ENCODE data around the gene RAPGEF6.
A peak's percentile ranks its signal among the peaks of the same experiment; 100 is the strongest.

DNA sequence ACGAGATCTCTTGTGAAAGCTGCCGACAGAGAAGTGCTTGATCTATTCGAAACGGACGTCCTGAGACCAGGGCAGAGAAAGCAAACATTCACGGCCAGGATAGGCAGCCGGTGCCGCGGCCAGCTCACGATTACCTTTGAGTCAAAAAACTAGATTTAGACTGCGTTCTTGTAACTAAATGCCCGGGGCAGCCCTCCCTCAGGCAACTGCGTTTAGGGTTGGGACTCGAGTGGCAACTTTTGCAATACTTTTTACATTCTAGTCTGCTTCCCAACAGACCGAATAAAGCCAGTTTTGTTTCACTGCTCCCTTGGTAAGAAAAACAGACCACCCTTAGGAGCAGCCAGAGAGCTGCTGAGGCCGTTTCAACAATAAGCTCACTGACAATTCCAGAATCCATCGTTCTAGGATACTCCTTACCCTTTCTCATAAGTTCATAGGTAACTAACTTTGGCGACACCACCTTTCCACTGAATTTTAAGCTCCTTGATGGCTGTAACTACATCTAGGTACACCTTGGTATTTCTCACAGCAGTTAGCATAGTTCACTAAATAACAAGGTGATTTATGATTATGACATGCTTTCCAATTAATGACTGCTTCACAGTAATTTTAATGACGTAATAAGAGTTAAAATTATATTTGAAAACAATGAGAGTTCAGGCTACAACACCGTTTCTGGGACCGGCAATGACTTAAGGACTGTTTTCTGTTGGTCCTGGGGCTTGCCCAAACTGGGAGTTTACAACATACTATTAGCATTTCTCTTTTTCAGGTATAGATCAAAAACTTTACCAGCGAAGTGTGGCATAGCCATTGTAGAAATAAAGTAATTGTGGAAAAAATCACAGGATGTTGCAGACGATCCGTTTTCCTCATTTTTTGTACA lies 899 bp upstream of the RAPGEF6 start:
- TF ChIP-seq RARB (CRISPR knock-in tag; IDR thresholded peaks at IDR 0.05) (no peak), TOX (CRISPR knock-in tag; IDR thresholded peaks at IDR 0.05; ENCODE audit: borderline replicate concordance) (no peak), ARNTL (CRISPR knock-in tag; IDR thresholded peaks at IDR 0.05; ENCODE audit: borderline replicate concordance, low read depth) (no peak), ZFP3 (CRISPR knock-in tag; IDR thresholded peaks at IDR 0.05) (no peak), ISL1 (CRISPR knock-in tag; IDR thresholded peaks at IDR 0.05) (no peak), ZC3H10 (CRISPR knock-in tag; IDR thresholded peaks at IDR 0.05) (0 out of 2 replicates have a peak, but pooled peaks have one; percentile 13), CSDC2 (CRISPR knock-in tag; IDR thresholded peaks at IDR 0.05) (no peak), OSR1 (CRISPR knock-in tag; IDR thresholded peaks at IDR 0.05) (no peak), ZFP30 (CRISPR knock-in tag; IDR thresholded peaks at IDR 0.05) (no peak)
- TF ChIP-seq, protein P1, sequence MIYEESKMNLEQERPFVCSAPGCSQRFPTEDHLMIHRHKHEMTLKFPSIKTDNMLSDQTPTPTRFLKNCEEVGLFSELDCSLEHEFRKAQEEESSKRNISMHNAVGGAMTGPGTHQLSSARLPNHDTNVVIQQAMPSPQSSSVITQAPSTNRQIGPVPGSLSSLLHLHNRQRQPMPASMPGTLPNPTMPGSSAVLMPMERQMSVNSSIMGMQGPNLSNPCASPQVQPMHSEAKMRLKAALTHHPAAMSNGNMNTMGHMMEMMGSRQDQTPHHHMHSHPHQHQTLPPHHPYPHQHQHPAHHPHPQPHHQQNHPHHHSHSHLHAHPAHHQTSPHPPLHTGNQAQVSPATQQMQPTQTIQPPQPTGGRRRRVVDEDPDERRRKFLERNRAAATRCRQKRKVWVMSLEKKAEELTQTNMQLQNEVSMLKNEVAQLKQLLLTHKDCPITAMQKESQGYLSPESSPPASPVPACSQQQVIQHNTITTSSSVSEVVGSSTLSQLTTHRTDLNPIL (CRISPR knock-in tag; IDR thresholded peaks at IDR 0.05; ENCODE audit: low read depth) = no peak
- TF ChIP-seq, protein P2, sequence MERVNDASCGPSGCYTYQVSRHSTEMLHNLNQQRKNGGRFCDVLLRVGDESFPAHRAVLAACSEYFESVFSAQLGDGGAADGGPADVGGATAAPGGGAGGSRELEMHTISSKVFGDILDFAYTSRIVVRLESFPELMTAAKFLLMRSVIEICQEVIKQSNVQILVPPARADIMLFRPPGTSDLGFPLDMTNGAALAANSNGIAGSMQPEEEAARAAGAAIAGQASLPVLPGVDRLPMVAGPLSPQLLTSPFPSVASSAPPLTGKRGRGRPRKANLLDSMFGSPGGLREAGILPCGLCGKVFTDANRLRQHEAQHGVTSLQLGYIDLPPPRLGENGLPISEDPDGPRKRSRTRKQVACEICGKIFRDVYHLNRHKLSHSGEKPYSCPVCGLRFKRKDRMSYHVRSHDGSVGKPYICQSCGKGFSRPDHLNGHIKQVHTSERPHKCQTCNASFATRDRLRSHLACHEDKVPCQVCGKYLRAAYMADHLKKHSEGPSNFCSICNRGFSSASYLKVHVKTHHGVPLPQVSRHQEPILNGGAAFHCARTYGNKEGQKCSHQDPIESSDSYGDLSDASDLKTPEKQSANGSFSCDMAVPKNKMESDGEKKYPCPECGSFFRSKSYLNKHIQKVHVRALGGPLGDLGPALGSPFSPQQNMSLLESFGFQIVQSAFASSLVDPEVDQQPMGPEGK (CRISPR knock-in tag; IDR thresholded peaks at IDR 0.05; ENCODE audit: borderline replicate concordance) = no peak; the same call in 1 of the 2 replicates
- TF ChIP-seq, protein P3, sequence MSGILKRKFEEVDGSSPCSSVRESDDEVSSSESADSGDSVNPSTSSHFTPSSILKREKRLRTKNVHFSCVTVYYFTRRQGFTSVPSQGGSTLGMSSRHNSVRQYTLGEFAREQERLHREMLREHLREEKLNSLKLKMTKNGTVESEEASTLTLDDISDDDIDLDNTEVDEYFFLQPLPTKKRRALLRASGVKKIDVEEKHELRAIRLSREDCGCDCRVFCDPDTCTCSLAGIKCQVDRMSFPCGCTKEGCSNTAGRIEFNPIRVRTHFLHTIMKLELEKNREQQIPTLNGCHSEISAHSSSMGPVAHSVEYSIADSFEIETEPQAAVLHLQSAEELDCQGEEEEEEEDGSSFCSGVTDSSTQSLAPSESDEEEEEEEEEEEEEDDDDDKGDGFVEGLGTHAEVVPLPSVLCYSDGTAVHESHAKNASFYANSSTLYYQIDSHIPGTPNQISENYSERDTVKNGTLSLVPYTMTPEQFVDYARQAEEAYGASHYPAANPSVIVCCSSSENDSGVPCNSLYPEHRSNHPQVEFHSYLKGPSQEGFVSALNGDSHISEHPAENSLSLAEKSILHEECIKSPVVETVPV (CRISPR knock-in tag; IDR thresholded peaks at IDR 0.05) = no peak
